Mammary epithelial cell (primary cell): ENCODE results near the gene CIPC.

Source experiments
- EZH2 ChIP-seq: IDR thresholded peaks from 2 replicates; pipeline ENCODE4 v1.6.1; 2012; ENCODE audit warnings: low read length, inconsistent platforms, borderline replicate concordance
- TF ChIP-seq, protein P1 (sequence below), 2 donors: IDR thresholded peaks in 1 of 2; conservative IDR thresholded peaks in 1 of 2; 2 replicates each; pipeline ENCODE4 v1.5.1; 2011 to 2012; ENCODE audit warnings: inconsistent platforms in 2 of 2, low read length in 2 of 2, mild to moderate bottlenecking in 2 of 2, control low read depth in 1 of 2, low read depth in 1 of 2; ENCODE audit not compliant: insufficient read depth in 1 of 2; ENCODE audit errors: extremely low read depth in 1 of 2

DNA sequence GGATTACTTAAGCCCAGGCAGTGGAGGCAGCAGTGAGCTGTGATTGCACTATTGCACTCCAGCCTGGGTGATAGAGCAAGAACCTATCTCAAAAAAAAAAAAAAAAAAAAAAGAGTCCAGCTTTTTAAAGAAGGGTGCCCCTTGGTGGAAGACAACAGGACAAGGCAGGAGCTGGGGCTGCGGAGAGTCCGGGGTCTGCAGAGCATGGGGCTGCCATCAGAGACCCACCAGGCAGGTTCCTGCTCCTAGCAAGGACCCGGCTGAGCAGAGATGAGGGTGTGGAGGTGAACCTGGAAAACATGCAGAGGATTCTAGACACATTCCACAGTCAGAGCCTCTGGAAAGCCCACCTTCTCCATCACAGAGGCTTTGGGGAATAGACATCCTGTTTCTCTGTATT, 21.0 kb upstream of the CIPC start:
- TF ChIP-seq, protein P1, sequence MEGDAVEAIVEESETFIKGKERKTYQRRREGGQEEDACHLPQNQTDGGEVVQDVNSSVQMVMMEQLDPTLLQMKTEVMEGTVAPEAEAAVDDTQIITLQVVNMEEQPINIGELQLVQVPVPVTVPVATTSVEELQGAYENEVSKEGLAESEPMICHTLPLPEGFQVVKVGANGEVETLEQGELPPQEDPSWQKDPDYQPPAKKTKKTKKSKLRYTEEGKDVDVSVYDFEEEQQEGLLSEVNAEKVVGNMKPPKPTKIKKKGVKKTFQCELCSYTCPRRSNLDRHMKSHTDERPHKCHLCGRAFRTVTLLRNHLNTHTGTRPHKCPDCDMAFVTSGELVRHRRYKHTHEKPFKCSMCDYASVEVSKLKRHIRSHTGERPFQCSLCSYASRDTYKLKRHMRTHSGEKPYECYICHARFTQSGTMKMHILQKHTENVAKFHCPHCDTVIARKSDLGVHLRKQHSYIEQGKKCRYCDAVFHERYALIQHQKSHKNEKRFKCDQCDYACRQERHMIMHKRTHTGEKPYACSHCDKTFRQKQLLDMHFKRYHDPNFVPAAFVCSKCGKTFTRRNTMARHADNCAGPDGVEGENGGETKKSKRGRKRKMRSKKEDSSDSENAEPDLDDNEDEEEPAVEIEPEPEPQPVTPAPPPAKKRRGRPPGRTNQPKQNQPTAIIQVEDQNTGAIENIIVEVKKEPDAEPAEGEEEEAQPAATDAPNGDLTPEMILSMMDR (conservative IDR thresholded peaks at IDR 0.05 in 1 of 2, IDR thresholded peaks at IDR 0.05 in 1 of 2; ENCODE audit: extremely low read depth in 1 of 2, insufficient read depth in 1 of 2, low read depth in 1 of 2, low read length in 2 of 2) = no peak
- no peak for TF ChIP-seq EZH2
